GM12878 (cell line): Measurements from ENCODE around the gene TMUB2. TPM values are rescaled to one million over a fixed set of nuclear protein-coding genes. Genes with fewer than 3 reads are reported as not detected.

Experiments used
- ATAC-seq: fragments of 200-7000 bp; cut with Tn5 transposase; 3 replicates; pipeline ENCODE4 v1.9.1; 2020; ENCODE audit warnings: mild to moderate bottlenecking, moderate library complexity
- BruUV-seq: library from RNA; stranded (reverse); fragments of 400-500 nt; replicated peaks from 2 replicates; lab custom pipeline; 2021; lab: Mats Ljungman, UMichigan
- CTCF ChIA-PET: fragments of 300-600 bp; sonication (Branson Sonifier 250); formaldehyde crosslinking; extraction: SDS; loops from one replicate; lab custom pipeline; 2021; ENCODE audit warnings: inconsistent platforms; lab: Yijun Ruan, JAX
- POLR2A ChIA-PET: fragments of 350-600 bp; formaldehyde crosslinking; extraction: SDS; loops from one replicate; lab custom pipeline; 2021; ENCODE audit warnings: inconsistent platforms; lab: Charles Lee
- RAD21 ChIA-PET: fragments of 300-600 bp; sonication (Branson Sonifier 250); formaldehyde crosslinking; loops from one replicate; lab custom pipeline; 2023; ENCODE audit warnings: antibody characterized with exemption; ENCODE audit not compliant: unreplicated experiment; lab: Charles Lee
- SMC1A ChIA-PET: fragments of 300-600 bp; sonication (Branson Sonifier 250); formaldehyde crosslinking; loops from one replicate; lab custom pipeline; 2023; ENCODE audit not compliant: unreplicated experiment, uncharacterized antibody; lab: Charles Lee
- DNase-seq: peaks from one replicate; pipeline ENCODE4 v3.0.0-alpha.2; 2011; ENCODE audit warnings: low read depth, low spot score
- FAIRE-seq: peaks from 3 replicates; lab custom pipeline; 2011; peaks lifted over from hg19 to GRCh38; lab: Jason Lieb, UNC
- H2AFZ ChIP-seq: 2 replicates; pipeline ENCODE4 v1.6.0; 2011; ENCODE audit warnings: low read depth, low read length, control low read depth; ENCODE audit not compliant: control insufficient read depth
- H3K27ac ChIP-seq: 2 replicates; pipeline ENCODE4 v1.5.1; 2011; ENCODE audit warnings: control low read depth; ENCODE audit not compliant: control insufficient read depth, insufficient read depth
- H3K27me3 ChIP-seq, 2 experiments: replicated peaks in 1 of 2; 2 replicates each; pipeline versions ENCODE4 v1.6.0 to v1.6.1; 2011; ENCODE audit warnings: low read length in 1 of 2; ENCODE audit not compliant: control insufficient read depth in 2 of 2, insufficient read depth in 2 of 2
- H3K36me3 ChIP-seq, 2 experiments: 2 replicates each; pipeline ENCODE4 v1.5.1; 2011; ENCODE audit warnings: low read length in 1 of 2; ENCODE audit not compliant: control insufficient read depth in 2 of 2, insufficient read depth in 2 of 2
- H3K4me1 ChIP-seq: 2 replicates; pipeline ENCODE4 v1.6.1; 2011; ENCODE audit warnings: mild to moderate bottlenecking, low read length, moderate library complexity, mixed read lengths; ENCODE audit not compliant: control insufficient read depth, insufficient read depth
- H3K4me2 ChIP-seq: 2 replicates; pipeline ENCODE4 v1.6.0; 2011; ENCODE audit warnings: control low read depth; ENCODE audit not compliant: control insufficient read depth, insufficient read depth
- H3K4me3 ChIP-seq: fragments of 200-600 bp; sonication (generic); 2 replicates; pipeline ENCODE4 v1.5.1; 2016
- H3K79me2 ChIP-seq: 2 replicates; pipeline ENCODE4 v1.6.0; 2011; ENCODE audit warnings: low read length; ENCODE audit not compliant: control insufficient read depth, insufficient read depth
- H3K9ac ChIP-seq: 2 replicates; pipeline ENCODE4 v1.8.0; 2011; ENCODE audit warnings: low read length, control low read depth, mixed read lengths; ENCODE audit not compliant: control insufficient read depth, insufficient read depth
- H3K9me3 ChIP-seq: replicated peaks from 3 replicates; pipeline ENCODE4 v1.5.1; 2011; ENCODE audit warnings: mild to moderate bottlenecking, low read length; ENCODE audit not compliant: control insufficient read depth, insufficient read depth
- H4K20me1 ChIP-seq: 2 replicates; pipeline ENCODE4 v1.6.0; 2011; ENCODE audit not compliant: control insufficient read depth, insufficient read depth
- CEBPB ChIP-seq, 2 experiments: fragments of 150-350 bp in 1 of 2; IDR thresholded peaks; 2 replicates each; pipeline ENCODE4 v1.6.1; 2012 to 2014; ENCODE audit warnings: low read depth in 2 of 2, low read length in 2 of 2, borderline replicate concordance in 1 of 2, inconsistent platforms in 1 of 2
- CREM ChIP-seq: IDR thresholded peaks from 2 replicates; pipeline ENCODE4 v1.6.1; 2014; ENCODE audit warnings: antibody characterized with exemption, low read depth
- EP300 ChIP-seq, 2 experiments: fragments of 150-350 bp in 1 of 2; IDR thresholded peaks; 2 replicates each; pipeline ENCODE4 v1.6.1; 2011 to 2012; ENCODE audit warnings: low read depth in 2 of 2, low read length in 2 of 2, borderline replicate concordance in 1 of 2, improper control_type of control experiment in 1 of 2, inconsistent platforms in 1 of 2; ENCODE audit not compliant: control insufficient read depth in 1 of 2
- EZH2 ChIP-seq: IDR thresholded peaks from 2 replicates; pipeline ENCODE4 v1.6.1; 2012; ENCODE audit warnings: low read depth, mild to moderate bottlenecking, control low read depth, inconsistent platforms, low read length, borderline replicate concordance; ENCODE audit not compliant: control insufficient read depth
- IKZF1 ChIP-seq: fragments of 450-650 bp; conservative IDR thresholded peaks from 2 replicates; pipeline ENCODE4 v1.6.1; 2017; ENCODE audit warnings: antibody characterized with exemption, mild to moderate bottlenecking
- MEF2A ChIP-seq: IDR thresholded peaks from 2 replicates; pipeline ENCODE4 v1.6.1; 2011; ENCODE audit warnings: low read depth, mild to moderate bottlenecking, low read length, moderate library complexity; ENCODE audit not compliant: insufficient read depth
- NFYB ChIP-seq: IDR thresholded peaks from 2 replicates; pipeline ENCODE4 v1.6.1; 2011; ENCODE audit warnings: low read depth, mild to moderate bottlenecking, low read length, improper control_type of control experiment, moderate library complexity; ENCODE audit not compliant: insufficient read depth
- NRF1 ChIP-seq: conservative IDR thresholded peaks from 2 replicates; pipeline ENCODE4 v1.6.1; 2011; ENCODE audit warnings: mild to moderate bottlenecking, low read depth, low read length, improper control_type of control experiment
- POLR2A ChIP-seq: IDR thresholded peaks from 2 replicates; pipeline ENCODE4 v1.6.1; 2011; ENCODE audit warnings: low read depth, mild to moderate bottlenecking, low read length
- SP1 ChIP-seq: IDR thresholded peaks from one replicate; pipeline ENCODE4 v1.6.1; 2011; ENCODE audit warnings: low read depth, low read length
- SRF ChIP-seq, 2 experiments: IDR thresholded peaks; 2 replicates each; pipeline ENCODE4 v1.6.1; 2011; ENCODE audit warnings: low read depth in 2 of 2, low read length in 2 of 2, mild to moderate bottlenecking in 1 of 2, moderate library complexity in 1 of 2
- TAF1 ChIP-seq: IDR thresholded peaks from 2 replicates; pipeline ENCODE4 v1.6.1; 2011; ENCODE audit warnings: mild to moderate bottlenecking, low read depth, low read length, borderline replicate concordance
- TCF12 ChIP-seq: IDR thresholded peaks from 2 replicates; pipeline ENCODE4 v1.6.1; 2011; ENCODE audit warnings: low read depth, mild to moderate bottlenecking, low read length
- WRNIP1 ChIP-seq: IDR thresholded peaks from 2 replicates; pipeline ENCODE4 v1.6.1; 2011; ENCODE audit warnings: low read depth, low read length, improper control_type of control experiment, borderline replicate concordance
- WGBS: methylation state at CpG from one replicate; pipeline ENCODE4 v1.1.6; 2016; ENCODE audit warnings: low lambda C conversion rate; ENCODE audit not compliant: insufficient replicate concordance, insufficient coverage; ENCODE audit errors: missing lambda C conversion rate; 5-methylcytosine and 5-hydroxymethylcytosine counted together
- in situ Hi-C: fragments of 300-500 bp; cut with MboI; formaldehyde crosslinking; loops from 9 replicates; pipeline ENCODE4 v1.14.3; 2018; ENCODE audit warnings: mixed read lengths
- intact Hi-C: fragments of 100-400 bp; cut with micrococcal nuclease; formaldehyde crosslinking; loops from one replicate; pipeline ENCODE4 v1.14.2; 2022; ENCODE audit not compliant: unreplicated experiment
- polyA plus RNA-seq, 11 experiments: library from polyadenylated mRNA; depleted of rRNA in 4 of 11; unstranded in 6 of 11; stranded (reverse) in 5 of 11; fragments of >200 nt; fragmentation: Nextera tagmentation in 4 of 11; fragmentation: Illumina TruSeq in 1 of 11; extraction: Ambion mirVana in 4 of 11; extraction: Trizol in 1 of 11; gene quantifications; 1 replicate in 1 of 11; 2 replicates in 10 of 11; pipeline versions ENCODE4 v1.2.1 to v1.2.3, GENCODE V29; 2011 to 2016; ENCODE audit warnings: inconsistent platforms in 2 of 11, missing spikeins in 2 of 11, low read depth in 1 of 11
- total RNA-seq, 4 experiments: library from RNA; depleted of rRNA in 3 of 4; stranded (reverse); fragments of >200 nt in 3 of 4; fragmentation: Illumina TruSeq in 1 of 4; extraction: Trizol in 1 of 4; gene quantifications; 2 replicates each; pipeline versions ENCODE4 v1.2.1 to v1.2.3, GENCODE V29; 2013 to 2021
- TF ChIP-seq, protein P1 (sequence below): IDR thresholded peaks from 2 replicates; pipeline ENCODE4 v1.6.1; 2011; ENCODE audit warnings: borderline replicate concordance, low read depth, mild to moderate bottlenecking, moderate library complexity, mixed read lengths, low read length; ENCODE audit not compliant: insufficient read depth; ENCODE audit errors: extremely low read length
- TF ChIP-seq, protein P2 (sequence below): IDR thresholded peaks from 2 replicates; pipeline ENCODE4 v1.6.1; 2011; ENCODE audit warnings: low read depth, mild to moderate bottlenecking, low read length, moderate library complexity, borderline replicate concordance; ENCODE audit errors: extremely low read depth

Gene TMUB2
- total and polyA plus RNA-seq, 10 of the 15 experiments (the other 5 are each of a cell fraction or from before 2014, with no cell fraction given) = 4.3 to 34.0 (median 20.0) TPM

DNA sequence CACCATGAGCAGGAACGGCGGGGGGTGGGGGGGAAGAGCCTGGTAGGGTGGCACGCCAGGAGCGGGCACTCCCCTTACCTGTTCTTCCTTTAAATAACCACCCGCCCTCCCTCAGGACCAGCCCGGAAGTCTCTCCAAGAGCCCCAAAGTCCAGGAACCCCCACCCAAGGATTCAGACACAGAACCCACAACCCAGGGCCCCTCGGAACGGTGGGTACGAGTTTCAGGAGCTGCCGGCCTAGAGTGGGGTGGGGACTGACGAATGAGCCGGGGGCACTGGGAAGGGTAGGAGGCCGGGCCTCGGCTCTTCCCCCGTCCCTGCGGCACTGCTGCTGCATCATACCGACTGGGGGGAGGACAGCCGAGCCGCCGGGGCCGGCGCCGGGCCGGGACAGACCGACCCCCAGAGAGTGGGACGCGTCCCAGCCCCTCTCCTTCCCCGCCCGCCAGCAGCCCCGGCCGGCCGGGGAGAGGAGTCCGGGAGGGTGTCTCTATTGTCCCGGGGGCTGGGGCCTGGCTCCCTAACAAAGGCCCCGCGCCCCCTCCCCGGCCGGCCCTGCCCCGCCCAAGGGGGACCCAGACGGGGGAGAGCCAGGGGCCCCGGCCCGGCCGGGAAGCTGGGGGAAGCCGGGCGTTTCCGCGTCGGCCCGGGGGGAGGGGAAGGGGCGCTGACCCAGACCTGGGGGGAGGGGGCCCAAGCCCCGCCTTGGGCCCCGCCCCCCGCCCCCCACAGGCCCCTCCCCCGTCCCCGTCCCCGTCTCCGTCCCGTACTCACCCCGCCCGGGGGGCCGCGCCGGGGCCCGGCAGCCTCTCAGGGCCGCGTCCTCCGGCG is 12.2 kb downstream of the TMUB2 start (continued):
- TF ChIP-seq IKZF1 = 0 out of 2 replicates have a peak, but pooled peaks have one; percentile 11

DNA sequence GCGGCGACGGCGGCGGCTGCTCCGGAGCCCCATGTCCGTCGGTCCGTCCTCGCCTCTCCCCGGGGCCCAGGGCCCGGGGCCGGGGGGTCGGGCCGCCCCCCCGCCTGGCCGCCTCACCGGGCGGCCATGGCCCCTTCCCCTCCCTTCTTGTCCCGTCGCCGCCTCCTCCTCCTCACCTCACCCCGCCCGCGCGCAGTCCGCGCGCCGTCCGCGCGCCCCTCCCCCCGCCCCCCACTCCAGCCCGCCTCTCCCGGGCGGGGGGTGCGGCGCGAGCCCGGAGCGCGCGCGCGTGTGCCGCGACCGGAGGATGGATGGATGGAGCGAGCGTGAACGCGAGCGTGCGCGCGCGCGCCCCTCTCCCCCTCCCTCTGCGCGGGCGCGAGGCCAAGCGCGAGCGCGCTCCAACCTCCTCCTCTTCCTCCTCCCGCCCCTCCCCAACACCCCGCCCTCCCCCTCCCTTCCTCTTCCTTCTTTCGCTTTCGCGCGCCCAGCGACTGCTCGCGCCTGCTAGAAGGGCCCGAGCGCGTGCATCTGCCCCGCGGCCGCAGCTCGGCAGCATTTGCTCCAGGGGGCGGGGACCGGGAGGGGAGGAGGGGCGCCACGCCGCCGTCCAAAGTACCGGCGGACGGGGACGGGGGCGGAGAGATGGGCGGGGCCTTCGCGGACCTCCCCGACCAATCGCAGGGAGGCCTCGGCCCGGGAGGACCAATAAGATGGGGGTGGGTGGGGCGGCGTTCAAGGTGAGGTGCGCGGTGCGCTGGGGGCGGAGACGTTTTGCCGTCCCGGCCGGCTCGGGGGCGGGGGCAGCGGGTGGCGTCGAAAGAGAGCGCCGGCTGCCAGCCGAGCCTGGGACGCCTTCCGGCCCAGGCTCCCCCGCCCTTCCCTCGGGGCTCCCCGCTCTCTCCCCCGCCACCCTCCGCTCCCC is 13.0 kb downstream of the TMUB2 start, which contains the start of gene ATXN7L3:
Gene ATXN7L3, minus strand, starts transcription at position 332 of the 925 bp plus-strand sequence. CDS start 1,814 bp downstream, outside the sequence.
- intact Hi-C loops (loop anchor here (5.0 kb wide), 1 partner anchor 147 kb away; the partner anchor contains the start of gene GRN), in situ Hi-C loops (loop anchor here (5.0 to 25.0 kb wide), 2 partner anchors 127 to 312 kb away; partner anchors contain the start of gene GPATCH8)
- H3K9ac ChIP-seq = peak within 1 kb of the TSS; percentile 98
- H3K4me1 ChIP-seq = peaks cover 16% of the 10 kb centered on the region
- H3K4me2 ChIP-seq = peak within 1 kb of the TSS; percentile 99
- no TSS peak for BruUV-seq
- POLR2A ChIA-PET = interaction anchor here (0.6 to 4.9 kb wide), 4 partner anchors 10 to 21 kb away, joined by 3 to 30 read pairs (median 8); partner anchors contain the start of gene TMUB2
- H3K9me3 ChIP-seq = no peaks in the 10 kb centered on the region
- peak within 1 kb of the TSS; percentile 72 for H2AFZ ChIP-seq
- whole genome bisulfite sequencing = 2% methylated on average over 25 of the region's 126 CpGs
- RAD21 ChIA-PET = interaction anchor here (0.5 to 2.4 kb wide), 6 partner anchors 9 to 146 kb away, joined by 3 to 10 read pairs (median 4); partner anchors contain the start of genes GRN and TMUB2
- no peaks in the 10 kb centered on the region for H4K20me1 ChIP-seq
- ATAC-seq = peak; percentile 89
- peaks cover 33% of the 10 kb centered on the region for H3K79me2 ChIP-seq
- FAIRE-seq = peak; percentile 31
- peaks cover 6 to 9% of the 10 kb centered on the region in 2 experiments for H3K36me3 ChIP-seq
- no peaks in the 10 kb centered on the region for H3K27me3 ChIP-seq
- SMC1A ChIA-PET = interaction anchor here (1.9 to 3.3 kb wide), 3 partner anchors 10 to 17 kb away, joined by 4 to 13 read pairs (median 12); partner anchors contain the start of gene TMUB2
- H3K4me3 ChIP-seq = peak within 1 kb of the TSS; percentile 100
- CTCF ChIA-PET = interaction anchor here (4.0 to 5.6 kb wide), 3 partner anchors 11 to 146 kb away, joined by 21 to 45 read pairs (median 43); partner anchors contain the start of gene GRN
- peak; percentile 87 for DNase-seq
- H3K27ac ChIP-seq = peak within 1 kb of the TSS; percentile 98
- TF ChIP-seq EZH2 (no peak), MEF2A (0 out of 2 replicates have a peak, but pooled peaks have one; percentile 17), TCF12 (peak; percentile 19; the same call in 1 of the 2 replicates), WRNIP1 (no peak), SP1 (peak; percentile 92), POLR2A (peak; percentile 33; the same call in 1 of the 2 replicates), TAF1 (0 out of 2 replicates have a peak, but pooled peaks have one; percentile 18), CREM (peak; percentile 90), NFYB (peak; percentile 92), EP300 (IDR thresholded peaks at IDR 0.05; ENCODE audit: borderline replicate concordance in 1 of 2, control insufficient read depth in 1 of 2, low read depth in 2 of 2, low read length in 2 of 2) (0 out of 4 replicates have a peak, but pooled peaks of 1 of the 2 experiments have one; percentile 39), SRF (IDR thresholded peaks at IDR 0.05; ENCODE audit: low read depth in 2 of 2, low read length in 2 of 2) (peak in 1 of 2 experiments; percentile 71; a peak in 1 of 4 replicates), CEBPB (IDR thresholded peaks at IDR 0.05; ENCODE audit: borderline replicate concordance in 1 of 2, low read depth in 2 of 2, low read length in 2 of 2) (no peak), NRF1 (peak; percentile 29; the same call in 1 of the 2 replicates)
- TF ChIP-seq, protein P1, sequence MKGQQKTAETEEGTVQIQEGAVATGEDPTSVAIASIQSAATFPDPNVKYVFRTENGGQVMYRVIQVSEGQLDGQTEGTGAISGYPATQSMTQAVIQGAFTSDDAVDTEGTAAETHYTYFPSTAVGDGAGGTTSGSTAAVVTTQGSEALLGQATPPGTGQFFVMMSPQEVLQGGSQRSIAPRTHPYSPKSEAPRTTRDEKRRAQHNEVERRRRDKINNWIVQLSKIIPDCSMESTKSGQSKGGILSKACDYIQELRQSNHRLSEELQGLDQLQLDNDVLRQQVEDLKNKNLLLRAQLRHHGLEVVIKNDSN = no peak
- TF ChIP-seq, protein P2, sequence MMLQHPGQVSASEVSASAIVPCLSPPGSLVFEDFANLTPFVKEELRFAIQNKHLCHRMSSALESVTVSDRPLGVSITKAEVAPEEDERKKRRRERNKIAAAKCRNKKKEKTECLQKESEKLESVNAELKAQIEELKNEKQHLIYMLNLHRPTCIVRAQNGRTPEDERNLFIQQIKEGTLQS = 0 out of 2 replicates have a peak, but pooled peaks have one; percentile 20
